OCI-LY7 (cell line): ENCODE results near the gene EXT2. TPM values are rescaled to one million over a fixed set of nuclear protein-coding genes. Genes with fewer than 3 reads are reported as not detected.

Experiments used
- BruUV-seq: library from RNA; stranded (reverse); fragments of 400-500 nt; replicated peaks from 2 replicates; lab custom pipeline; 2021; lab: Mats Ljungman, UMichigan
- CTCF ChIA-PET: fragments of 300-600 bp; sonication (Branson Sonifier 250); formaldehyde crosslinking; loops from one replicate; lab custom pipeline; 2022; ENCODE audit warnings: antibody characterized with exemption; ENCODE audit not compliant: unreplicated experiment; lab: Charles Lee
- POLR2A ChIA-PET: fragments of 300-600 bp; sonication (Branson Sonifier 250); formaldehyde crosslinking; loops from one replicate; lab custom pipeline; 2022; ENCODE audit warnings: antibody characterized with exemption; lab: Charles Lee
- DNase-seq: peaks from one replicate; pipeline ENCODE4 v3.0.0-alpha.2; 2015; ENCODE audit warnings: low spot score
- H2AFZ ChIP-seq: fragments of 200-600 bp; sonication (generic), shearing (Covaris generic); 2 replicates; pipeline ENCODE4 v1.6.1; 2014; ENCODE audit warnings: mild to moderate bottlenecking, antibody characterized with exemption, low read length, moderate library complexity
- H3K27ac ChIP-seq: fragments of 200-600 bp; sonication (generic); 2 replicates; pipeline ENCODE4 v1.5.1; 2014; ENCODE audit warnings: mixed run types, low read depth, mild to moderate bottlenecking, moderate library complexity, low read length, inconsistent platforms; ENCODE audit not compliant: poor library complexity, severe bottlenecking
- H3K36me3 ChIP-seq: fragments of 200-600 bp; sonication (generic); 2 replicates; pipeline ENCODE4 v1.6.1; 2014; ENCODE audit warnings: mild to moderate bottlenecking, antibody characterized with exemption, low read length, moderate library complexity, mixed read lengths; ENCODE audit not compliant: insufficient read depth
- H3K4me1 ChIP-seq: fragments of 200-600 bp; sonication (generic); 2 replicates; pipeline ENCODE4 v1.5.1; 2014; ENCODE audit warnings: mild to moderate bottlenecking, low read length; ENCODE audit not compliant: insufficient read depth, poor library complexity, severe bottlenecking
- H3K4me2 ChIP-seq: fragments of 200-600 bp; sonication (generic); 2 replicates; pipeline ENCODE4 v1.6.1; 2014; ENCODE audit warnings: mild to moderate bottlenecking, low read length
- H3K4me3 ChIP-seq: fragments of 200-600 bp; sonication (generic); 2 replicates; pipeline ENCODE4 v1.5.1; 2014; ENCODE audit warnings: mild to moderate bottlenecking, low read depth, low read length; ENCODE audit not compliant: poor library complexity, severe bottlenecking
- H3K79me2 ChIP-seq: fragments of 200-600 bp; sonication (generic); 2 replicates; pipeline ENCODE4 v1.6.1; 2016; ENCODE audit warnings: low read depth, mild to moderate bottlenecking, low read length, moderate library complexity, mixed read lengths; ENCODE audit not compliant: insufficient read depth
- H3K9me2 ChIP-seq: fragments of 200-600 bp; sonication (generic); 2 replicates; pipeline ENCODE4 v1.6.1; 2016; ENCODE audit warnings: mild to moderate bottlenecking, low read length, mixed read lengths; ENCODE audit not compliant: insufficient read depth
- H3K9me3 ChIP-seq: fragments of 200-600 bp; sonication (generic); 2 replicates; pipeline ENCODE4 v1.6.1; 2014; ENCODE audit warnings: mild to moderate bottlenecking, mixed run types, low read length, mixed read lengths
- H4K20me1 ChIP-seq: fragments of 200-600 bp; sonication (generic); 2 replicates; pipeline ENCODE4 v1.6.1; 2014; ENCODE audit warnings: mild to moderate bottlenecking, antibody characterized with exemption, low read length, moderate library complexity, mixed read lengths; ENCODE audit not compliant: insufficient read depth
- CTCF ChIP-seq: fragments of 200-600 bp; sonication (generic); conservative IDR thresholded peaks from 2 replicates; pipeline ENCODE4 v1.5.1; 2014; ENCODE audit warnings: mild to moderate bottlenecking, antibody characterized with exemption, low read length, moderate library complexity, mixed read lengths
- EZH2phosphoT487 ChIP-seq: fragments of 200-600 bp; sonication (generic); IDR thresholded peaks from 2 replicates; pipeline ENCODE4 v1.6.1; 2018; ENCODE audit warnings: low read depth, borderline replicate concordance, mild to moderate bottlenecking, mixed run types, antibody characterized with exemption, low read length, moderate library complexity, mixed read lengths
- intact Hi-C: fragments of 100-400 bp; cut with micrococcal nuclease; formaldehyde crosslinking; loops from one replicate; pipeline ENCODE4 v1.10.0; 2022; ENCODE audit not compliant: unreplicated experiment
- total RNA-seq, 2 experiments: library from RNA; depleted of rRNA in 1 of 2; stranded (reverse); fragments of >200 nt in 1 of 2; shearing (Covaris generic) in 1 of 2; gene quantifications; 2 replicates each; pipeline ENCODE4 v1.2.3, GENCODE V29; 2014 to 2022

EXT2 gene
- total RNA-seq, 2 experiments from 2014 or later, result 22.3 to 31.8 TPM

- H3K4me1 ChIP-seq, result no peaks in the 10 kb centered on the region
- no peaks in the 10 kb centered on the region for H3K79me2 ChIP-seq
- H3K4me3 ChIP-seq, result no peak overlapping the region
- no peaks in the 10 kb centered on the region for H3K9me3 ChIP-seq
- BruUV-seq, result no TSS peak
- intact Hi-C loops, result no loop called here
- no peak for DNase-seq
- H3K9me2 ChIP-seq, result no peaks in the 10 kb centered on the region
- POLR2A ChIA-PET, result interaction anchor here (1.4 kb wide), 1 partner anchor 22 kb away, joined by 3 read pairs; no protein-coding TSS in a partner anchor
- H3K27ac ChIP-seq, result no peak overlapping the region
- TF ChIP-seq EZH2phosphoT487 (no peak), CTCF (no peak)
- CTCF ChIA-PET, result no interaction called here
- no peaks in the 10 kb centered on the region for H4K20me1 ChIP-seq
- H3K36me3 ChIP-seq, result no peaks in the 10 kb centered on the region
- no peak overlapping the region for H2AFZ ChIP-seq
- H3K4me2 ChIP-seq, result no peak overlapping the region
Measured at GRCh38 chr11:44146931-44147330, 51.5 kb downstream of the EXT2 start.

GRCh38 chr11:44147751-44148150 lies 52.3 kb downstream of the EXT2 start:
- intact Hi-C loops, result no loop called here
- DNase-seq, result no peak
- TF ChIP-seq EZH2phosphoT487, result no peak
- no peak for TF ChIP-seq CTCF
- Histone ChIP-seq H3K9me2 (no peaks in the 10 kb centered on the region), H4K20me1 (no peaks in the 10 kb centered on the region), H3K4me1 (no peaks in the 10 kb centered on the region), H3K27ac (no peak overlapping the region), H3K9me3 (no peaks in the 10 kb centered on the region), H3K36me3 (no peaks in the 10 kb centered on the region), H3K4me2 (no peak overlapping the region), H3K79me2 (no peaks in the 10 kb centered on the region), H3K4me3 (no peak overlapping the region), H2AFZ (no peak overlapping the region)
- CTCF ChIA-PET, result no interaction called here
- POLR2A ChIA-PET, result no interaction called here
- BruUV-seq, result no TSS peak

GRCh38 chr11:44149651-44150050 lies 54.2 kb downstream of the EXT2 start:
- Histone ChIP-seq H3K4me1 (no peaks in the 10 kb centered on the region), H3K9me2 (no peaks in the 10 kb centered on the region), H3K27ac (no peak overlapping the region), H2AFZ (no peak overlapping the region), H4K20me1 (no peaks in the 10 kb centered on the region), H3K79me2 (no peaks in the 10 kb centered on the region), H3K9me3 (no peaks in the 10 kb centered on the region), H3K4me2 (no peak overlapping the region), H3K4me3 (no peak overlapping the region), H3K36me3 (no peaks in the 10 kb centered on the region)
- ChIA-PET POLR2A (no interaction called here), CTCF (no interaction called here)
- TF ChIP-seq CTCF (no peak), EZH2phosphoT487 (no peak)
- no TSS peak for BruUV-seq
- intact Hi-C loops, result no loop called here
- no peak for DNase-seq
